HG02981 (cell line): ENCODE results near the gene CDR2L.
"Not testable (repeated sequence)": the region's sequence is repeated elsewhere in the genome, so short reads cannot be mapped to it uniquely, and the experiment has no call there.

Experiments used
- ATAC-seq: cut with Tn5 transposase; IDR thresholded peaks from one replicate; pipeline ENCODE4 v1.9.1; 2021; ENCODE audit warnings: mild to moderate bottlenecking, moderate library complexity; ENCODE audit not compliant: unreplicated experiment

CDR2L gene

DNA sequence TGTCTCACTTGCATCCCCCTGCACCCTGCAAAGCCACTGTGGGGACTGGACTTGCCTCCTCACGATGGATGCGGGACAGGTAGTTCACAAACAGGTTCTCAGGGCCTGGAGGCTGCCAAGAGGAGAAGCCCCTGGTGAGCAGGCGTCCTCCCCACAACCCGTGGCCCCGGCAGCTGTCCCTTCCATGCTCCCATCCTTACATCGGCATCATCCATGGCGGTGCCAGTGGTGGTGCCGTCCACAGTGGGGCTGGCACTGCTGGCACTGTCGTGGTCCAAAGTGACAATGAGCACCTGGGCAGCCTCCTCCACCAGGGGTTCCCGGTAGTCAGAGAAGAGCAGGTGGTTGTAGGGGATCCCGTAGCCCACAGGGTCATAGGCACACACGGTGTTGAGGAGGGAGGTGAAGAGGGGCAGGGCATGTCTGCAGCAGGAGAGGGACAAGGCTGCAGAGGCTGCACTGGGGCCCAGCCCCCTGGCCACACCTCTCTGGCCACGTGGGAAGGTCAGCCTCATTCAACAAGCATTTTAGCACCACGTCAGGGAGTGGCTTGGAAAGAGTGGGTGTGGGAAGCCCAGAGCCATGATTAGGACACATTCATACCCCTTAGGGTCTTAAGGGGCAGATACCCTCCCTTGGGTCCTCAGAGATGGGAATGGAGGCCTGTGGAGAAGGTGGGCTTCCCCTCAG lies 27.5 kb upstream of the CDR2L start:
- ATAC-seq = no peak

DNA sequence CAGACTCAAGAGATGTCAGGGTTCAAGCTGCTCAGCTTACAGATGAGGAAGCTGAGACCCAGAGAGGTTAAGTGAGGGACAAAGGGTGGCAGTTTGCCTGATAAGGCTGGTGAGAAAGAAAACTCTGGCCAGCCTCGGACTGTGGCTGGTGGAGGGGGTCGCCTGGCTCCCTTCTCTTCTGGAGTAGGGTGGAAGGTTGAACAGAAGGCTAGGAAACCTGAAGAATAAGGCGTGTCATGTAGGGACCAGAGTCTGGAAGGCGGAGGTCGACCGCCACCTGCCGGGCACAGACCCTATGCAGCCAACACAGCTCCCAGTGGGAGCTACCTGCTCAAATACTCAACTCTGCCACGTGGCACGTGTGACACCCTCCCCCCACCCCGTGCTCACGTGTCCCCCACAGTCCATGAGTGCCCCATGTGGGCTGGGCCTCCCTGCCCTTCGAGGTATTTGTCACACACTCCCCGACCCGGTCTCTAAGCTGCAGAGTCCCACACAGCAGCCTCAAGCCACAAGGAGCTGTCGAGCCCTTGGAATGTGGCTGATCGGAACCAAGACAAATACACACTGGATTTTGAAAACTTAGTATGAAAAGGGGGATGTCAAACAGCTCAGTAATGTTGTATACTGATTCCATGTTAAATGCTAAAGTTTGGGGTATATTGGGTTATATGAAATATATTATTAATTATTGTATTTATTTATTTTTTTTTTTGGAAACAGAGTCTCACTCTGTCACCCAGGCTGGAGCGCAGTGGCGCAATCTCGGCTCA lies 26.7 kb upstream of the CDR2L start:
- ATAC-seq = no peak

DNA sequence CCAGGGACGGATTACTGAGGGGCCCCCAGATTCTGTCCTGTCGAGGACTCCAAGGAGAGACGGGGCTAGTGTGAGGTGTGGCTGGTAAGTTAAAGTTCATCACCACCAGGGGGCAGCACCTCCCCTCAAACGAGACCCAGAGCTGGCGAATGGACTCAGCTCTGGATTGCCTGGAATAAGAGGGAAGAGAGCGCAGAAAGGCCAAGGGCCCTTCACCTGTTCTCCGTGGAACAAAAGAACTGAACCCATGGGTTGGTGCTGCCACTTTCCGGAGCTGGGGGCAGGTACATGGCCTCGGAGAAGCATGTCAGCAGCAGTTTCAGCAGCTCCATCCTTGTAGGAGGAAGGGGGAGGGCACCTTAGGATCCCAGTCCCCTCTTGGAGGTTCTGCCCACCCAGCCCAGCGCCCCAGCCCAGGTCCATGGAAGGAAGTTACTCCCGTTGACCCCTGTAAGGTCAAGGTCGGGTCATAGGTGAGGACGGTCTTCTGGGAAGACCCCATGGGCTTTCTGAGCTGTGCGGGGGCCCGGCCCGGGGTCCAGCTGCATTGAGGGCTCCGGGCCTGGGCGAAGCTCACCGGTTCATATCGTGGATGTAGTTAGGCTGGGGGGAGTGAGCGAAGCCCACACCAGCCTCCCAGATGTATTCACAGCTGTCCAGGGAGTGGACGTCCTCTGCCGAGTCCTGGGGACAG lies 25.6 kb upstream of the CDR2L start:
- no peak for ATAC-seq

DNA sequence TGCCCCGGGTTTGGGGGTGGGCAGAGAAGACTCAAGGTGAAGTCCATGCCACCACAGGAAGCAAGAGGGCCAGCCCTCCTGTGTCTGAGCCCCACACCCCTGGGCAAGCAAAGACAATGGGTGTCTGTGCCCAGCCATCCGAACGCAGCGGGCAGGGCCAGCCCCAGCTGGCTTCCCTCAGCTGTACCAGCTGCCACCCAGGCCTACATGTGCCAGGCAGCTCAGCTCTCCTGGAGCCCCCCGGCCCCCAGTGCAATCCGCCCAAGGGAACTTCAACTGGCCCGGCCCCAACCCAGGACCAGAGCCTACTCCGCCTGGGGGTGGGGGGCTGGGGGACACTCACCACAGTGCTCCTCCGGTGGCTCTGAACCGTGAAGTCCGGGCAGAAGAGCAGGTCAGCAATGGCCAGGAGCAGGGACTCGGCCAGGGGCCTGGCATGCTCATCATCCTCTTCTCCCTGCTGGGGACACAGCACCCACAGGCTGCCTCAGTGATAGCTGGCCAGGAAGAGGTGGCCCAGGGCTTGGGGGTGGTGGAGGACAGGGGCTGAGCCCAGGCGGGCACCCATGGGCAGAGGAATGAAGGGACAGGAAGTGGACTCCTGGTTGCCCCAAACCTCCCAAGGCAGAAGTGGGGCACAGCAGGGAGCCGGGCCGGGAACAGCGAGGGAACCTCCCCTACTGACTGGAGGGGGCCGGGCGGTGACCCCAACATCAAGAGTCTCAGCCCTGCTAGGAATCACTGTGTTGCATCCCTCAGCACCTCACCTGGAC lies 24.6 kb upstream of the CDR2L start:
- no peak for ATAC-seq

DNA sequence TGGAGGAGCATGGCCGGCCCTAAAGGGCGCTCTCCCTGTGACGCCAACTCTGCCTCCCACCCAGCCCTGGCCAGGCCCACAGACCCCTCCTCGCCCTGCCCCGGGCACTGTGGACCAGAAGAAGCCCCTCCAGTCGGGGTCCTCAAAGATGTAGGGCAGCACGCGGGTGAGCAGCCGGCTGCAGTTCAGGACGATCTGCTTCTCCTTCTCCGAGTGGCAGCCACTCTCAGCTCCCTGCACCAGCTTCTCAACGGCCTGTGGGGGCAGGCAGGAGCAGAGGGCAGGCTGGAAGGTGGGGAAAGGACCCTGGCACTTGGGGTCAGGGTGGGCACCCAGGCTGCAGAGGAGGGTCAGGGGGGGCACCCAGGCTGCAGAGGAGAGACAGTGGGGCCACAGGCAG lies 23.8 kb upstream of the CDR2L start:
- no peak for ATAC-seq

DNA sequence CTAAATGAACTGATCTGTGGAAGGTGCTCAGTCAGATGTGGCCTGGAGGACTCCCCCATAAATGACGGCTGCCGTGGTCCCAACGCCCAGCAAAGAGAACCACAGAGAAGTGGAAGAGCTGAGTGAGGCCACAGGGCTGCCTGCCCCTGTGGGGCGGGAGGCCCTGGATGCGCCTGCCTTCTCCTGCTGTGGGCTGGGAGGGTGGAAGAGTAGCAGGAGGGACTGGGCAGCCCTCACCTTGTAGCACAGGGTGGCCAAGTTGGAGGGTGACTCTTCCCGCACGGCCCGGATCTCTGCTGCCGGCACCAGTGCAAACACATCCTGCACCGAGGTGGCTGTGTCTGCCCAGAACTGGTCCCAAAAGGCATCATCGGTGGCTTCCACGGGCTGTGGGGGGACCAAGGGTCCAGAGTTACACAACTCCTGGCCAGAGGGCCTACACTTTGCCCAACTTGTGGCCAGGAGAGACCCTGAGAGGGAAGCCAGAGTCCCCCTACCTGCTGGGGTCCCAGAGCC lies 23.1 kb upstream of the CDR2L start:
- ATAC-seq = no peak

DNA sequence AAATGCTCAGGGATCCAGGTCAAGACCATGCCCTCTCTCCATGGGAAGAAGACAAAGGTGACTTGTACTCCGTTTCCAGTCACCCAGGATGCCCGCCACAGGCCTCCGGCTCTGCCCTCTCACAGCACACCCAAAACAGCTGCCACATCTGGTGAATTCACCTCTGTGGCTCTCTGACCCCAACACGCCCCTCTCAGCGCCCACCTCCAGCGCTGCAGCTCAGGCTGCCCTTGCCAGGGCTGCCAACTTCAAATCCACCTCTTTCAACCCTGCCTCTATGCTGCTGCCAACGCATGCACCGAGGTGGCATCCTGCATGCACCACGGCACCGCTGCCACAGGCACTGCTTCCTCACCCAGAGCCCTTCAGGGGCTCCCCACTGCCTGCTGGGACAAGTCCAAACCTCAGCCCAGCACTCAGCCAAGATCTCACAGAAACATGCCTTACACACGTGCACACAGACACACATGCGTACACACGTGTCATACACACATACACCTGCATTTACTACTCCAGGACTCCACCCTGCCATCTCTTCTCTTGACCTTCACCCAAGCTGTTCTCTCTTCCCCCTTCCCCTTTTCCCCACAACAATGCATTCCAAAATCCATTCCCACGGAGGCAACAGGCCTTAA lies 22.3 kb upstream of the CDR2L start:
- no peak for ATAC-seq

DNA sequence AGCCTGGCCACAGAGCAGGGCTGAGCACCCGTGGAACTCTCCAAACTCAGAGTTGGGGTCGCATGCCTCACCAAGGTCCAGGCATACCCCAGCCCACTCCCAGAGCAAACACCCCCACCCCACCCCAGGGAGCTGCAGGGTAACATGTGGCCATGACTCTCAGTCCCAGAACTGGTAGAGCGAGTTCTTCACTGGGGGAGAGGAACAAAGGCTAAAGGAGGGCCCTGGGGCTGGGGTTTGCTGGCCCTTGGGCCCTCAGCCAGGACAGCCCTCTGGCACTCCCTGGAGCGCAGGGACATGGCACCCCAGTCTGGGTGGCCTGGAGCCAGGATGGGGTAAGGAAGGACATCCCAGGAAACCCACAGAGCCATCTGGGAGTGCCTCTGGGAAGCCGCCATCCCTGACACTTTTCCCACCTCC lies 19.1 kb upstream of the CDR2L start:
- no peak for ATAC-seq

DNA sequence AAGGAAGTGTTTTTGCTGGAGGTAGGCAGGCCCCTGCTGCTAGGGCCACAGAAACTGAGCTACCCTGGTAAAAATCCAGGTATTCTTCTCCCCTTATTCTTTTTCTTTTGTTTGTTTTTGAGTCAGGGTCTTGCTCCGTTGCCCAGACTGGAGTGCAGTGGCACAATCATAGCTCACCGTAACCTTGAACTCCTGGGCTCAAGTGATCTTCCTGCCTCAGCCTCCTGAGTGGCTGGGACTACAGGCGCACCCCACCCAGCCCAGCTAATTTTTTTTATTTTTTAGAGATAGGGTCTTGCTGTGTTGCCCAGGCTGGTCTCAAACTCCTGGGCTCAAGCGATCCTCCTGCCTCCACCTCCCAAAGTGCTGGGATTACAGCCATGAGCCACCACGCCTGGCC lies 17.9 kb upstream of the CDR2L start:
- ATAC-seq = not testable (repeated sequence)

DNA sequence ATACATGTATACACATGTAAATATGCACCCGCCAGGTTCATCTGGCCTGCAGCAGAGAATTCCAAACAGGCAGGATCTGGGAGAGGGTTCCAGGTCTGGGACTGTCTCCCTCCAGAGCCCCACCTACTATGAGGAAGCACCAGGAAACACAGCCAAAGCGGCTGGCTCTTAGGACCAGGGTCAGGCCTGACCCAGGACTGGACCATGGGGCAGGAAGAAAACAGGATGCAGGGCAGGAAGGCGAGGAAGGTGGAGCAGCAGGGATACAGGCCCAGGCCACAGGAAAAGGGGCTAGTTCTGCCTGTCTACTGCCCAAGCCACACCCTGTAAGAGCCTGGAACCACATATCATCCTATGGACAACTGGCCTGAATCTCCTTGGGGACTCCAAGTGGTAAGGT lies 17.0 kb upstream of the CDR2L start:
- no peak for ATAC-seq

DNA sequence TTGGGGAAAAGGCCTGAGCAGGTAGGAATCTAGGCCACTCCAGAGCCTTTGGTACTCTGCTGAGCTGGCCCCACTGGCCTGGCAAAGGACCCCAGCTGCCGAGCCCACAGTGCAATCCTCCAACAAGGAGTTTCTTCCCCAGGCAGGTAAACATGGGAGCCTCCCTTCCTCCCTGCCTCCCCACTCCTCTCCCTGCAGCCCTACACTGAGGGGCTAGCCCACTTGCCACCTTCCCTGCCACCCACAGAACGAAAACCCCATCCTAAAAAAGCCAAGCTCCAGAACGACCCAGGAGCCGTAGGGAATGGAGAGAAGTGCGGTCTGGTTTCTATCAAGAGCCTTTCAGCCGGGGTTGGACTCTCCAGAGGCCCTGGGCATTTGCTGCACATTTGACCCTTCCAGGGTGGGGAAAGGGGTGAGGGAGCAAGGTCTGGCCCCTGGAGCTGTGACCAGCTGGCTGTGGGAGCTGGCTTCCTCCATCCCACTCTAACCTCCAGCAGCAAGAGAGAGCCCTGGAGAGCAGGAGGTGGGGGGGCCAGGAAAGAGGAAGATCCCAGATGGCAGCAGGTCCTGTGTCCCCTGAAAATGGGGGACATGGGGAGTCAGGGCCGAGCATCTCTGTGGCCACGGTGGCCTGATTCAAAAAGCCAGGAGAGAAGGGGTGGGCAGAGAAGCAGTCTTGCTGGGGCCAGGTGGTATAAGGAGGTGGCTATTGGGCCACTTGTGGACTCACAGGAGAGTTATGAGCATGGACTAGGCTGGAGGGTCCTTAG lies 16.2 kb upstream of the CDR2L start:
- ATAC-seq = no peak

DNA sequence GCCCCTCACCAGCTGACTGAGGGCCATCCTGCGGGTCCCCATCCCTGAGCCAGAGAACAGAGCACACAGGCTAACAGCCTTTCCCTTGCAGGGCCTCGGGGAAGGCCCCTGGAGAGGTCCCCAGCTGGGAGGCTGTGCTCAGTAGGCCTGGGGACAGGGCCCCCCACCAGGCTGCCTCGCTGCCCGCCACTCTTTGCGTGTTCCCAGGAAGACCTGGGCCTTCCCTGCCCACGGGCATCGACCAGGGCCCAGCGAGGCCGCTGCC lies 15.7 kb upstream of the CDR2L start:
- ATAC-seq = no peak

DNA sequence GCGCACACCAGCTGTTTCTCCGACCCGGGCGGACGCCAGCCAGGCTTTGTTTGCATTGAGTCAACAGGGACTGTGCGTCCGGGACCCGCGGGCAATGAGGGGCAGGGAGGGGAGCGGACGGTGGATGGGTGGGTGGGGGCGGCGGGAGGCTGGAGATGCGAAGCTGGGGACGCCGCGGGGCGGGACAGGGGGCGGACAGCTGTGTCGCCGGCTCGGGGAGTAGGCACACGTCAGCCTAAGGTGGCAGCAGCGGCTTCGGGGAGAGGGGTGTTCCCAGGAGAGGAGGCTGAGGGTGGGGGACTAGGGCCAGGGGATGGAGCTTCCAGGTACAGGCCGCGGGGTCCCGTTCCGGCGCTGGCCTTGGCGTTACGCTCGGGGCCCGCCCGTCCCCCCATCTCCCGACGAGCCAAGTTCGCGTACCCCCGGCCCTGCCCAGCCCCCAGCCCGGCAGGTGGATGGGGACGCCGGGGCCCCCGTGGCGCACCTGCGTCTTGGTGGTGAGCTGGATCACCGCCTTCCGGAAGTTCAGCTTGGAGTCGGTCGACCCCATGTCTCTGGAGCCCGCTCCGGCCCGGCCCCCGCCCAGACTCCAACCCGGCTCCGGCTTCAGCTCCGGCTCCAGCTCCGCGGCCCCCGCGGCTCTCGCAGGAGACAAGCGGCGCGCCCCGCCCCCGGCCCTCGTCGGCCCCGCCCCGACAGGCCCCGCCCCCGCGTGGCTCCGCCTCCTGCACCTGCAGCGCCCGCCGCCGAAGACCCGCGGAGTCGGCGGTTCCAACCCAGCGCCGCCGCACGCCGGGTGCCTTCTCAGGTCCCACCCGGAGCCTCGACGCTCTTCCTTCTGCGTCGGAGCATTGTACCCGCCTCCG lies 15.1 kb upstream of the CDR2L start, which contains the start of gene HID1:
Gene HID1 (minus strand): TSS at position 653 of the 866 bp plus-strand sequence. CDS start 103 bp downstream, at position 550.
- no peak for ATAC-seq

DNA sequence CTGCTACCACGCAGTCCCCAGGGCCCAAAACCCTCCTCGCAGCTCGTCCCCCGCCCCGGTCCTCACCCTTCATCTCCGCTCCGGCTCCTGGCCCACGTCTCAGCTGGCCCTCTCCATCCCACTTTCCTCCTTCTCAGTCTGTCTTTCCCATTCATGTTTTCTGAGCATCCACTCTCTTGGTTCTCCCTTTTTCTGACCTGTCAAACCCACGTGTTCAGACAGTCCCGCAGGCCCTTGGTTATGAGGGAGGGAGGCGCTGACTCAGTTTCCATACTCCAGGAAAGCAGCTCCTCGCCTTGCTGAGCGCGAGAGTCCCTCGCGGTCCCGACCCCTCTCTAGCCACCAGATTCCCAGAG lies 14.5 kb upstream of the CDR2L start:
- ATAC-seq = no peak

DNA sequence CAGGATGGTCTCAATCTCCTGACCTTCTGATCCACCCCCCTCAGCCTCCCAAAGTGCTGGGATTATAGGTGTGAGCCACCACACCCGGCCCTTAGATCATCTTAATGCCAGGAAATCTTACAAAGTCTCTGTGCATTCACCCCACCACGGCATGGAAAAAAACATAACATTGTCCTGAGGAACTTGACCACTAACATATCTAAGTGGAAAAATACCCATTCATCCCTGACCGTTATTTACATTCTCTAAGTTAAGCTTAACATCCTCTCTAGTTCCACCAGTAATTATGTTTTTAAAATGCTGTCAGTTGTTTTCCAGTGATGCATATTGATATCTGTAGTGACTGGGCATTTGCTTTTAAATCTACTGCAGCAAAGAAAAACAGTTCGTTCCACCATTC lies 11.5 kb upstream of the CDR2L start:
- ATAC-seq = no peak

DNA sequence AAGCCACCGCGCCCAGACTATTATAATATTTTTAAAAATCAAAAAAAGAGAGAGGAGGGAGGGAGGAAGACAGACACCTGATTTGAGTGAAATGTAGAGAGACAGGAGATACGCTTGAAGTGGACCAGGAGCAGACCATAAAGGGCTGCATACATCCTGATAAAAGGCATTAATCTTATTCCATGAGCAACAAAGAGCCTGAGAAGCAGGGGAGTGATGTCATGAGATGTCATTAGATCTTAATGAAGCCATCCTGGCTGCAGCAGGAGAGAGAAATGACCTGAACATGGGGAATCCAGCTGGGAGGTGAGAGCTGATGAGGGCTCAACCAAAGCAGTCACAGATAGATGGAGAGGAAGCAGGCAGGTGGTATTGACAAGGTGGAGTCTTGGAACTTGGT lies 9.6 kb upstream of the CDR2L start:
- ATAC-seq = no peak

DNA sequence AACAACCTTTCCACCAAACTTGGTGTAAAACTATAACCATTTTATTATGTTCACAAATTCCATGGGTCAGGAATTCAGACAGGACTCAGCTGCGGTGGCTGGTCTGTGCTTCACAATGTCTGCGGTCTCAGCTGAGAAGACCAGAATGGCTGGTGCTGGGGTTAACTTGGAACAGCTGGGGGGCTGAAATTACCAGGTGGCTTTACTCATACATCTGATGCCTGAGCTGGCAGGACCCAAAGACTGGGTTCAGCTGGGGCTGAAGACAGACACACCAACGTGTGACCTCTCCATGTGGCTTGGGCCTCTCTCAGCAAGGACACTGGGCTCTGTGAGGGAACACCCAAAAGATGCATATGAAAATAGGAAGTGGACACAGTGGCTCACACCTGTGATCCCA lies 9.2 kb upstream of the CDR2L start:
- no peak for ATAC-seq

DNA sequence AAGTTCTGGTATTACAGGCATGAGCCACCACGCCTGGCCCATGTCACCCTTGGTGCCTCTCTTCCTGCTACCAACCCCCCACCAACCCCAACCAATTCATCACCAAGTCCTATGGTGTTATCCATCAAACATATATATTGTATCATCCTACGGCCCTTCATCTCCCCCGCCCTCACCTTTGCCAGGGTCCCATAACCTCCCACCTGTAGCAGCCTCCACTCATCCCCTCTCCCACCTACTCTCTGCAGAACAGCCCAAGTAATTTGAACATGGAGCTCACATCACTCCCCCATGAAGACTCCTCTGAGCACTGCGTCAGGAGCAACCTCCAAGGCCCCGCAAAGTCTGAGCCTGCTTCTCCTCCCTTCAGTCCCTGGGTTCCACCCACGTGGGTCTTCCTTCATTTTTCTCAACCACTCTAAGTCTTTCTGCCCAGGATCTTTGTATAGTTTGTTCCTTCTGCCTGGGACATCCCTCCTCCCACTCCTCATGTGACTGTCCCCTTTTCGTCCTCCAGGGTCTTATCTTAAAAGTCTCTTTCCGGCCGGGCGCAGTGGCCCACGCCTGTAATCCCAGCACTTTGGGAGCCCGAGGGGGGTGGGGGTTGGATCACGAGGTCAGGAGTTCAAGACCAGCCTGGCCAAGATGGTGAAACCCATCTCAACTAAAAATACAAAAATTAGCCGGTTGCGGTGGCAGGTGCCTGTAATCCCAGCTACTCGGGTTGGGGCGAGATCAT lies 7.9 kb upstream of the CDR2L start:
- ATAC-seq = no peak
